Measurements from ENCODE around the gene PDE8A. TPM values are rescaled to one million over a fixed set of nuclear protein-coding genes. Genes with fewer than 3 reads are reported as not detected.

PDE8A gene
- total and polyA plus RNA-seq, 2 donors (not counting 3 experiments of a cell fraction or from before 2014, with no cell fraction given) = 21.3 to 45.7 TPM

- peaks cover 12% of the 10 kb centered on the region for H3K4me1 ChIP-seq (ENCODE audit: control insufficient read depth, extremely low read depth, insufficient read depth, low read length)
- no peak overlapping the region for H3K27ac ChIP-seq (ENCODE audit: insufficient read depth, low read depth, low read length)
- BruUV-seq (replicated peaks) = no TSS peak
- no peak for DNase-seq (ENCODE audit: low read depth, low spot score)
- H3K9ac ChIP-seq (replicated peaks; ENCODE audit: extremely low read depth, insufficient read depth, low read length) = no peak overlapping the region
- no peaks in the 10 kb centered on the region for H4K20me1 ChIP-seq (replicated peaks; ENCODE audit: control insufficient read depth, extremely low read depth, insufficient read depth, low read length)
- dilution Hi-C loops (cut with MboI; ENCODE audit: extremely low pct_ligation_motif_present, low sequenced_read_pairs) = no loop called here
- H3K4me2 ChIP-seq (ENCODE audit: insufficient read depth, low read length) = no peak overlapping the region
- no peaks in the 10 kb centered on the region for H3K27me3 ChIP-seq (ENCODE audit: control insufficient read depth in 2 of 2, insufficient read depth in 2 of 2, low read length in 2 of 2)
- no peak overlapping the region for H2AFZ ChIP-seq (ENCODE audit: low read depth, low read length)
- H3K9me1 ChIP-seq (replicated peaks; ENCODE audit: control insufficient read depth, extremely low read depth, insufficient read depth, low read length) = no peaks in the 10 kb centered on the region
- H3K36me3 ChIP-seq (ENCODE audit: control insufficient read depth in 2 of 2, extremely low read depth in 1 of 2, insufficient read depth in 2 of 2, low read length in 2 of 2) = no peaks in the 10 kb centered on the region
- H3K9me3 ChIP-seq (replicated peaks; ENCODE audit: control insufficient read depth, insufficient read depth, low read length) = no peaks in the 10 kb centered on the region
- peaks cover 19% of the 10 kb centered on the region for H3K79me2 ChIP-seq (ENCODE audit: control insufficient read depth, insufficient read depth, low read length)
- ChIA-PET CTCF (interaction anchor here (1.2 to 1.6 kb wide), 3 partner anchors 9 to 31 kb away, joined by 3 to 5 read pairs (median 3); no protein-coding TSS in a partner anchor), POLR2A (no interaction called here)
- no peak for FAIRE-seq
- H3K4me3 ChIP-seq (replicated peaks in 1 of 3; ENCODE audit: insufficient read depth in 1 of 3, low read depth in 1 of 3, low read length in 3 of 3) = no peak overlapping the region
- TF ChIP-seq EZH2 (IDR thresholded peaks at IDR 0.05; ENCODE audit: borderline replicate concordance, low read depth, low read length, severe bottlenecking) (no peak), POLR2AphosphoS5 (IDR thresholded peaks at IDR 0.05; ENCODE audit: insufficient read depth, low read depth, low read length) (no peak), MYC (IDR thresholded peaks at IDR 0.05; ENCODE audit: low read depth, low read length) (no peak), JUN (IDR thresholded peaks at IDR 0.05; ENCODE audit: borderline replicate concordance, insufficient read depth, insufficient read length, low read depth) (no peak), POLR2A (IDR thresholded peaks at IDR 0.05; ENCODE audit: low read depth, low read length) (no peak), FOS (IDR thresholded peaks at IDR 0.05; ENCODE audit: borderline replicate concordance, insufficient read depth, low read length) (no peak), MAX (IDR thresholded peaks at IDR 0.05; ENCODE audit: insufficient read depth, insufficient read length) (no peak), GATA2 (IDR thresholded peaks at IDR 0.05; ENCODE audit: insufficient read depth, insufficient read length, low read depth, low read length) (no peak), CTCF (IDR thresholded peaks at IDR 0.05; ENCODE audit: extremely low read depth in 1 of 2, insufficient read depth in 1 of 2, low read depth in 1 of 2, low read length in 2 of 2) (no peak)
- intact Hi-C loops (cut with micrococcal nuclease) = no loop called here
Observed at GRCh38 chr15:85013785-85014184, 32.1 kb downstream of the PDE8A start.
